ENCODE measurements around the gene PRKAA1. TPM values are rescaled to one million over a fixed set of nuclear protein-coding genes. Genes with fewer than 3 reads are reported as not detected.
A peak's percentile ranks its signal among the peaks of the same experiment; 100 is the strongest.

PRKAA1 gene
- total RNA-seq, 1 donor from 2014 or later = 65.6 TPM

GRCh38 chr5:40834391-40834848 lies 36.2 kb upstream of the PRKAA1 start:
- peaks cover 43% of the 10 kb centered on the region for H3K36me3 ChIP-seq (ENCODE audit: insufficient read depth, low read length)
- DNase-seq (ENCODE audit: low read depth) = peak; percentile 29
- H3K4me1 ChIP-seq (ENCODE audit: insufficient read depth, low read length) = peaks cover 26% of the 10 kb centered on the region
- no peaks in the 10 kb centered on the region for H3K27me3 Mint-ChIP-seq (ENCODE audit: low read depth, unreplicated experiment)
- H2AFZ ChIP-seq (ENCODE audit: low read depth, low read length) = no peak overlapping the region
- peaks cover 54% of the 10 kb centered on the region for H4K20me1 ChIP-seq (ENCODE audit: insufficient read depth, low read length)
- H3K9ac ChIP-seq (ENCODE audit: low read length) = peak overlapping the region; percentile 99
- peaks cover 22% of the 10 kb centered on the region for H3K4me1 Mint-ChIP-seq (ENCODE audit: low read depth, unreplicated experiment)
- no peaks in the 10 kb centered on the region for H3K9me3 ChIP-seq (ENCODE audit: insufficient read depth, low read depth, low read length)
- H3K27ac Mint-ChIP-seq (ENCODE audit: unreplicated experiment) = peak overlapping the region; percentile 100
- FAIRE-seq = no peak
- H3K9me3 Mint-ChIP-seq (ENCODE audit: unreplicated experiment) = no peaks in the 10 kb centered on the region
- H3K79me2 ChIP-seq (ENCODE audit: insufficient read depth, low read length) = peaks cover 54% of the 10 kb centered on the region
- H3K27ac ChIP-seq (ENCODE audit: low read depth, low read length) = peak overlapping the region; percentile 96
- TF ChIP-seq EZH2 (IDR thresholded peaks at IDR 0.05; ENCODE audit: insufficient read depth, low read length) = no peak
- TF ChIP-seq, protein P1, sequence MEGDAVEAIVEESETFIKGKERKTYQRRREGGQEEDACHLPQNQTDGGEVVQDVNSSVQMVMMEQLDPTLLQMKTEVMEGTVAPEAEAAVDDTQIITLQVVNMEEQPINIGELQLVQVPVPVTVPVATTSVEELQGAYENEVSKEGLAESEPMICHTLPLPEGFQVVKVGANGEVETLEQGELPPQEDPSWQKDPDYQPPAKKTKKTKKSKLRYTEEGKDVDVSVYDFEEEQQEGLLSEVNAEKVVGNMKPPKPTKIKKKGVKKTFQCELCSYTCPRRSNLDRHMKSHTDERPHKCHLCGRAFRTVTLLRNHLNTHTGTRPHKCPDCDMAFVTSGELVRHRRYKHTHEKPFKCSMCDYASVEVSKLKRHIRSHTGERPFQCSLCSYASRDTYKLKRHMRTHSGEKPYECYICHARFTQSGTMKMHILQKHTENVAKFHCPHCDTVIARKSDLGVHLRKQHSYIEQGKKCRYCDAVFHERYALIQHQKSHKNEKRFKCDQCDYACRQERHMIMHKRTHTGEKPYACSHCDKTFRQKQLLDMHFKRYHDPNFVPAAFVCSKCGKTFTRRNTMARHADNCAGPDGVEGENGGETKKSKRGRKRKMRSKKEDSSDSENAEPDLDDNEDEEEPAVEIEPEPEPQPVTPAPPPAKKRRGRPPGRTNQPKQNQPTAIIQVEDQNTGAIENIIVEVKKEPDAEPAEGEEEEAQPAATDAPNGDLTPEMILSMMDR (IDR thresholded peaks at IDR 0.05; ENCODE audit: insufficient read depth, low read depth, low read length) = no peak
- peaks cover 30% of the 10 kb centered on the region for H3K36me3 Mint-ChIP-seq (ENCODE audit: low read depth, unreplicated experiment)
- H3K4me2 ChIP-seq (ENCODE audit: low read length) = peak overlapping the region; percentile 90
- H3K27me3 ChIP-seq (ENCODE audit: insufficient read depth, low read length) = no peaks in the 10 kb centered on the region
- peak overlapping the region; percentile 99 for H3K4me3 ChIP-seq (ENCODE audit: insufficient read depth, low read depth, low read length)
- peak overlapping the region; percentile 99 for H3K4me3 Mint-ChIP-seq (ENCODE audit: unreplicated experiment)

DNA sequence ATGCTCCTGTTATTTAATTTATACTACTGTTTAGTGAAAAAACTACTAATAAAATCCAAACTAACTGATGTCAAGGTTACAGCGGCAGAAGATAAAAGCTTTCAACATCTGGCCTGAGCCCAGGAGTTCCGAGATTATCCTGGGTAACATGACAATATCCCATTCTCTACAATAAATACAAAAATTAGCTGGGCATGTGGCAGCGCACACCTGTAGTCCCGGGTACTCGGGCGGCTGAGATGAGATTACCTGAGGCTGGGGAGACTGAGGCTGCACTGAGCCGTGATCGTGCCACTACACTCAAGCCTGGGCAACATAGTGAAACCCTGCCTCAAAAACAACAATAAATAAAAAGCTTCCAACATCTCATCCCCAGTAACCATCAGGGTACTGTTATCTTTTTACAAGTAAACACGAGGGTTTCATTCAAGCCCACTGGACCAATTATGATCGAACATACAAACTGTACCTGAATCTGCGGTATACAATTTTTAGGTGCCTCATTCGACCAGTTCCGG lies 35.6 kb upstream of the PRKAA1 start:
- Histone ChIP-seq H3K27ac (ENCODE audit: low read depth, low read length) (peak overlapping the region; percentile 96), H3K4me1 (ENCODE audit: insufficient read depth, low read length) (peaks cover 29% of the 10 kb centered on the region), H3K9me3 (ENCODE audit: insufficient read depth, low read depth, low read length) (no peaks in the 10 kb centered on the region), H3K9ac (ENCODE audit: low read length) (peak overlapping the region; percentile 99), H3K79me2 (ENCODE audit: insufficient read depth, low read length) (peaks cover 60% of the 10 kb centered on the region), H3K27me3 (ENCODE audit: insufficient read depth, low read length) (no peaks in the 10 kb centered on the region), H3K36me3 (ENCODE audit: insufficient read depth, low read length) (peaks cover 49% of the 10 kb centered on the region), H4K20me1 (ENCODE audit: insufficient read depth, low read length) (peaks cover 61% of the 10 kb centered on the region), H2AFZ (ENCODE audit: low read depth, low read length) (no peak overlapping the region), H3K4me3 (ENCODE audit: insufficient read depth, low read depth, low read length) (peak overlapping the region; percentile 99), H3K4me2 (ENCODE audit: low read length) (peak overlapping the region; percentile 90)
- peak overlapping the region; percentile 100 for H3K27ac Mint-ChIP-seq (ENCODE audit: unreplicated experiment)
- DNase-seq (ENCODE audit: low read depth) (no peak), FAIRE-seq (no peak)
- no peaks in the 10 kb centered on the region for H3K27me3 Mint-ChIP-seq (ENCODE audit: low read depth, unreplicated experiment)
- H3K4me3 Mint-ChIP-seq (ENCODE audit: unreplicated experiment) = peak overlapping the region; percentile 99
- H3K9me3 Mint-ChIP-seq (ENCODE audit: unreplicated experiment) = no peaks in the 10 kb centered on the region
- TF ChIP-seq, protein P1 (IDR thresholded peaks at IDR 0.05; ENCODE audit: insufficient read depth, low read depth, low read length) = no peak
- no peak for TF ChIP-seq EZH2 (IDR thresholded peaks at IDR 0.05; ENCODE audit: insufficient read depth, low read length)
- peaks cover 35% of the 10 kb centered on the region for H3K36me3 Mint-ChIP-seq (ENCODE audit: low read depth, unreplicated experiment)
- peaks cover 27% of the 10 kb centered on the region for H3K4me1 Mint-ChIP-seq (ENCODE audit: low read depth, unreplicated experiment)

GRCh38 chr5:40832345-40832744 lies 34.2 kb upstream of the PRKAA1 start:
- H3K4me2 ChIP-seq (ENCODE audit: low read length) = peak overlapping the region; percentile 90
- no peak overlapping the region for H2AFZ ChIP-seq (ENCODE audit: low read depth, low read length)
- no peak for FAIRE-seq
- no peaks in the 10 kb centered on the region for H3K27me3 Mint-ChIP-seq (ENCODE audit: low read depth, unreplicated experiment)
- peaks cover 35% of the 10 kb centered on the region for H3K4me1 Mint-ChIP-seq (ENCODE audit: low read depth, unreplicated experiment)
- DNase-seq (ENCODE audit: low read depth) = no peak
- no peaks in the 10 kb centered on the region for H3K9me3 ChIP-seq (ENCODE audit: insufficient read depth, low read depth, low read length)
- peaks cover 75% of the 10 kb centered on the region for H4K20me1 ChIP-seq (ENCODE audit: insufficient read depth, low read length)
- no peak for TF ChIP-seq EZH2 (IDR thresholded peaks at IDR 0.05; ENCODE audit: insufficient read depth, low read length)
- TF ChIP-seq, protein P1 (IDR thresholded peaks at IDR 0.05; ENCODE audit: insufficient read depth, low read depth, low read length) = no peak
- peaks cover 29% of the 10 kb centered on the region for H3K4me1 ChIP-seq (ENCODE audit: insufficient read depth, low read length)
- peak overlapping the region; percentile 11 for H3K27ac ChIP-seq (ENCODE audit: low read depth, low read length)
- H3K27me3 ChIP-seq (ENCODE audit: insufficient read depth, low read length) = no peaks in the 10 kb centered on the region
- peak overlapping the region; percentile 71 for H3K27ac Mint-ChIP-seq (ENCODE audit: unreplicated experiment)
- peak overlapping the region; percentile 99 for H3K4me3 Mint-ChIP-seq (ENCODE audit: unreplicated experiment)
- H3K36me3 ChIP-seq (ENCODE audit: insufficient read depth, low read length) = peaks cover 64% of the 10 kb centered on the region
- peaks cover 47% of the 10 kb centered on the region for H3K36me3 Mint-ChIP-seq (ENCODE audit: low read depth, unreplicated experiment)
- H3K79me2 ChIP-seq (ENCODE audit: insufficient read depth, low read length) = peaks cover 60% of the 10 kb centered on the region
- H3K9me3 Mint-ChIP-seq (ENCODE audit: unreplicated experiment) = no peaks in the 10 kb centered on the region
- H3K9ac ChIP-seq (ENCODE audit: low read length) = peak overlapping the region; percentile 99
- peak overlapping the region; percentile 99 for H3K4me3 ChIP-seq (ENCODE audit: insufficient read depth, low read depth, low read length)

All from astrocyte (in vitro differentiated cells and primary cell).